GM12875 (cell line): ENCODE data around the gene TSHR.

Experiments
- H3K4me3 ChIP-seq: one replicate; pipeline ENCODE4 v1.5.1; 2011; ENCODE audit warnings: low read depth, low read length, control low read depth
- TF ChIP-seq, protein P1 (sequence below): IDR thresholded peaks from 2 replicates; pipeline ENCODE4 v1.5.1; 2011; ENCODE audit warnings: low read depth, mild to moderate bottlenecking, control low read depth, inconsistent platforms, low read length, moderate library complexity, borderline replicate concordance; ENCODE audit not compliant: insufficient read depth

Gene TSHR

DNA sequence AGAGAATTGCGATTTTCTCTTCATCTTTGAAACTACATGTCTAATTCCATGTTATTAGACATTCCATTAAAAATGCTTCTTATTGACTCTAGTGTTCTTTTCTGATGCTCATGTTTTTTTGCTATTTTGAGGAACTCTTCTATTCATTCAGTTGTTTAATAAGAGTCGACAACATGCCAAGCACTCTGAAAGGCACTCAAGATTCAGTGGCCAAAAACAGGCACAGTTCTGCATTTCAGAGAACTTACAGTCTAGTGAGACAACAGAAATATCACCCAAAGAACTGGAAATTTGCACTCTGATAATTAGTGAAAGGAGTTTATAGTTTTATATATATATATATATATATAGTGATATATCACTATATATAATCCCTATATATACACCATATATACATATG, 111.7 kb downstream of the TSHR start:
- no peak overlapping the region for H3K4me3 ChIP-seq
- TF ChIP-seq, protein P1, sequence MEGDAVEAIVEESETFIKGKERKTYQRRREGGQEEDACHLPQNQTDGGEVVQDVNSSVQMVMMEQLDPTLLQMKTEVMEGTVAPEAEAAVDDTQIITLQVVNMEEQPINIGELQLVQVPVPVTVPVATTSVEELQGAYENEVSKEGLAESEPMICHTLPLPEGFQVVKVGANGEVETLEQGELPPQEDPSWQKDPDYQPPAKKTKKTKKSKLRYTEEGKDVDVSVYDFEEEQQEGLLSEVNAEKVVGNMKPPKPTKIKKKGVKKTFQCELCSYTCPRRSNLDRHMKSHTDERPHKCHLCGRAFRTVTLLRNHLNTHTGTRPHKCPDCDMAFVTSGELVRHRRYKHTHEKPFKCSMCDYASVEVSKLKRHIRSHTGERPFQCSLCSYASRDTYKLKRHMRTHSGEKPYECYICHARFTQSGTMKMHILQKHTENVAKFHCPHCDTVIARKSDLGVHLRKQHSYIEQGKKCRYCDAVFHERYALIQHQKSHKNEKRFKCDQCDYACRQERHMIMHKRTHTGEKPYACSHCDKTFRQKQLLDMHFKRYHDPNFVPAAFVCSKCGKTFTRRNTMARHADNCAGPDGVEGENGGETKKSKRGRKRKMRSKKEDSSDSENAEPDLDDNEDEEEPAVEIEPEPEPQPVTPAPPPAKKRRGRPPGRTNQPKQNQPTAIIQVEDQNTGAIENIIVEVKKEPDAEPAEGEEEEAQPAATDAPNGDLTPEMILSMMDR = no peak

DNA sequence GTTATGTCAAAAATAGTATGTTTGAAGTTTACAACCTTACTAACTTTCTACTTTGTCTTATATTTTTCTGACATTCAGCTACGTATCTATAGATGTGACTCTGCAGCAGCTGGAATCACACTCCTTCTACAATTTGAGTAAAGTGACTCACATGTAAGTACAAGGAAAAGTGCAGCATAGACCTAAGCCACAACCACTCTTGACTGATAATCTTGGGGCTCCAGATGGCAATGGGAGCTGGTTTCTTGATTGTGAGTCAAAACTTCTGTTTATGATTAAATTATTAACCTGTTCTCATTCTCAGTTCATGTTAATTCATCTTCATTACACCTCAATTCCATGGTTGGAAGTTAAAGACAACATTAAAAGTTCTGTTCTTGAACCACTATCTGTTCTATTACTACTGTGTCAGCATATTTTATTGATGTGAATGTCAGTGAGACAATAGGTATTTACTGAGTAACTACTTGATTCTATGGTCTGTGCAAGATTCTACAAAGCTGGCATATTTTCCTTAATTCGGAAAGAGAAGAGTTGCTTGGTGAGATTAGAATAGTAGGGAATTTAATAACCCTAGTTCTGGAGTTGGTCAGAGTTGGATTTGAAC, 112.9 kb downstream of the TSHR start:
- no peak overlapping the region for H3K4me3 ChIP-seq
- TF ChIP-seq, protein P1 = no peak

DNA sequence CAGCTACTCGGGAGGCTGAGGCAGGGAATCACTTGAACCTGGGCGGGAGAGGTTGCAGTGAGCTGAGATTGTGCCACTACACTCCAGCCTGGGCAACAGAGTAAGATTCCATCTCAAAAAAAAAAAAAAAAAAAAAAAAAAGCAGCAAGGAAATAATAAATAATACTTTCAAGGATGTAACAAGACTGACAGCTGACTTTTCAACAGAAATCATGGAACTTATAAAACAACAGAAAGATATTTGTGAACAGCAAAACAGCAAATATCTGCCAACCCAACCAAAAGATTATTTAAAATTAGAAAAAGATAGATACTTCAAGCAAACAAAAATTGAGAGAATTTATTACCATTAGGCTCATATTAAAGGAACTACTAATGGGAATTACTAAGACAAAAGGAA, 115.1 kb downstream of the TSHR start:
- TF ChIP-seq, protein P1 = no peak
- H3K4me3 ChIP-seq = no peak overlapping the region

- TF ChIP-seq, protein P1 = no peak
- no peak overlapping the region for H3K4me3 ChIP-seq
Measured at GRCh38 chr14:81085596-81085995, 130.2 kb downstream of the TSHR start.

GRCh38 chr14:81087230-81087629, 131.8 kb downstream of the TSHR start:
- TF ChIP-seq, protein P1 = no peak
- H3K4me3 ChIP-seq = no peak overlapping the region

- TF ChIP-seq, protein P1 = no peak
- H3K4me3 ChIP-seq = no peak overlapping the region
Measured at GRCh38 chr14:81091139-81091538, 135.7 kb downstream of the TSHR start.

- TF ChIP-seq, protein P1 = no peak
- H3K4me3 ChIP-seq = no peak overlapping the region
Measured at GRCh38 chr14:81091660-81092059, 136.2 kb downstream of the TSHR start.
